ENCODE data around the gene HESX1. TPM values are rescaled to one million over a fixed set of nuclear protein-coding genes. Genes with fewer than 3 reads are reported as not detected.

Gene HESX1
- polyA plus RNA-seq, 1 donor from 2014 or later = 4.8 TPM

- H3K4me2 ChIP-seq (ENCODE audit: low read length) = no peak overlapping the region
- H3K9ac ChIP-seq (ENCODE audit: low read length) = no peak overlapping the region
- H3K27me3 ChIP-seq (ENCODE audit: insufficient read depth, low read depth, low read length) = no peaks in the 10 kb centered on the region
- no peaks in the 10 kb centered on the region for H3F3A ChIP-seq (ENCODE audit: insufficient read depth, low read length, poor library complexity, severe bottlenecking)
- H4K20me1 ChIP-seq (ENCODE audit: insufficient read depth) = no peaks in the 10 kb centered on the region
- H2AFZ ChIP-seq (ENCODE audit: low read depth, low read length) = no peak overlapping the region
- H3K4me3 ChIP-seq (ENCODE audit: low read length) = no peak overlapping the region
- no peaks in the 10 kb centered on the region for H3K9me2 ChIP-seq (ENCODE audit: insufficient read depth, low read length)
- H3K27ac ChIP-seq (ENCODE audit: low read length) = no peak overlapping the region
- no peaks in the 10 kb centered on the region for H3K9me3 ChIP-seq (ENCODE audit: low read length)
- H3K36me3 ChIP-seq (ENCODE audit: insufficient read depth, low read length) = no peaks in the 10 kb centered on the region
- TF ChIP-seq MXI1 (conservative IDR thresholded peaks at IDR 0.05; ENCODE audit: poor library complexity, severe bottlenecking) = no peak
- TF ChIP-seq, protein P1, sequence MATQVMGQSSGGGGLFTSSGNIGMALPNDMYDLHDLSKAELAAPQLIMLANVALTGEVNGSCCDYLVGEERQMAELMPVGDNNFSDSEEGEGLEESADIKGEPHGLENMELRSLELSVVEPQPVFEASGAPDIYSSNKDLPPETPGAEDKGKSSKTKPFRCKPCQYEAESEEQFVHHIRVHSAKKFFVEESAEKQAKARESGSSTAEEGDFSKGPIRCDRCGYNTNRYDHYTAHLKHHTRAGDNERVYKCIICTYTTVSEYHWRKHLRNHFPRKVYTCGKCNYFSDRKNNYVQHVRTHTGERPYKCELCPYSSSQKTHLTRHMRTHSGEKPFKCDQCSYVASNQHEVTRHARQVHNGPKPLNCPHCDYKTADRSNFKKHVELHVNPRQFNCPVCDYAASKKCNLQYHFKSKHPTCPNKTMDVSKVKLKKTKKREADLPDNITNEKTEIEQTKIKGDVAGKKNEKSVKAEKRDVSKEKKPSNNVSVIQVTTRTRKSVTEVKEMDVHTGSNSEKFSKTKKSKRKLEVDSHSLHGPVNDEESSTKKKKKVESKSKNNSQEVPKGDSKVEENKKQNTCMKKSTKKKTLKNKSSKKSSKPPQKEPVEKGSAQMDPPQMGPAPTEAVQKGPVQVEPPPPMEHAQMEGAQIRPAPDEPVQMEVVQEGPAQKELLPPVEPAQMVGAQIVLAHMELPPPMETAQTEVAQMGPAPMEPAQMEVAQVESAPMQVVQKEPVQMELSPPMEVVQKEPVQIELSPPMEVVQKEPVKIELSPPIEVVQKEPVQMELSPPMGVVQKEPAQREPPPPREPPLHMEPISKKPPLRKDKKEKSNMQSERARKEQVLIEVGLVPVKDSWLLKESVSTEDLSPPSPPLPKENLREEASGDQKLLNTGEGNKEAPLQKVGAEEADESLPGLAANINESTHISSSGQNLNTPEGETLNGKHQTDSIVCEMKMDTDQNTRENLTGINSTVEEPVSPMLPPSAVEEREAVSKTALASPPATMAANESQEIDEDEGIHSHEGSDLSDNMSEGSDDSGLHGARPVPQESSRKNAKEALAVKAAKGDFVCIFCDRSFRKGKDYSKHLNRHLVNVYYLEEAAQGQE (IDR thresholded peaks at IDR 0.05; ENCODE audit: borderline replicate concordance) = no peak
- TF ChIP-seq EP300 (conservative IDR thresholded peaks at IDR 0.05; ENCODE audit: poor library complexity, severe bottlenecking) = no peak
- TF ChIP-seq CTCF (IDR thresholded peaks at IDR 0.05; ENCODE audit: poor library complexity, severe bottlenecking) = no peak
- peaks cover 80% of the 10 kb centered on the region for H3K79me2 ChIP-seq (replicated peaks; ENCODE audit: insufficient read depth, low read length)
Measured at GRCh38 chr3:57158325-57158724, 41.5 kb downstream of the HESX1 start.

- no peaks in the 10 kb centered on the region for H3F3A ChIP-seq (ENCODE audit: insufficient read depth, low read length, poor library complexity, severe bottlenecking)
- H3K4me2 ChIP-seq (ENCODE audit: low read length) = no peak overlapping the region
- peaks cover 75% of the 10 kb centered on the region for H3K79me2 ChIP-seq (replicated peaks; ENCODE audit: insufficient read depth, low read length)
- no peaks in the 10 kb centered on the region for H3K27me3 ChIP-seq (ENCODE audit: insufficient read depth, low read depth, low read length)
- H4K20me1 ChIP-seq (ENCODE audit: insufficient read depth) = no peaks in the 10 kb centered on the region
- H3K9ac ChIP-seq (ENCODE audit: low read length) = no peak overlapping the region
- TF ChIP-seq, protein P1 (IDR thresholded peaks at IDR 0.05; ENCODE audit: borderline replicate concordance) = no peak
- no peak overlapping the region for H3K27ac ChIP-seq (ENCODE audit: low read length)
- H3K9me3 ChIP-seq (ENCODE audit: low read length) = no peaks in the 10 kb centered on the region
- no peaks in the 10 kb centered on the region for H3K36me3 ChIP-seq (ENCODE audit: insufficient read depth, low read length)
- no peaks in the 10 kb centered on the region for H3K9me2 ChIP-seq (ENCODE audit: insufficient read depth, low read length)
- no peak overlapping the region for H2AFZ ChIP-seq (ENCODE audit: low read depth, low read length)
- H3K4me3 ChIP-seq (ENCODE audit: low read length) = no peak overlapping the region
Measured at GRCh38 chr3:57157545-57157944, 42.2 kb downstream of the HESX1 start.

DNA sequence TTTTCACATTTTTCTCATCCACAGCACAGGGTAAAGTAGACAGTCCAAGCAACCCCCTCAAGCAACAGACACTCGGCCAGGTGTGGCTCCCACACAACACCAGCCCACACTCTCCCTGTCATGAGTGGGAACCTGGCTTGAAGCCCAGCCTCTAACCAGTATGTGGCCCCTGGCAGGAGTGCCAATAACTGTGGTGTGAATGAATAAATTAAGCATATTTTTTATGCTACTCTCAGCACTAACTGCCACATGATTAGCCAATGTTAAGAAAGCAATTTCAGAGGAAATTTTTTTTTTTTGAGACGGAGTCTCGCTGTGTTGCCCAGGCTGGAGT lies 44.5 kb downstream of the HESX1 start:
- no peaks in the 10 kb centered on the region for H4K20me1 ChIP-seq (ENCODE audit: insufficient read depth)
- H3K79me2 ChIP-seq (replicated peaks; ENCODE audit: insufficient read depth, low read length) = peaks cover 66% of the 10 kb centered on the region
- TF ChIP-seq TAF1 (IDR thresholded peaks at IDR 0.05; ENCODE audit: low read depth) = no peak
- TF ChIP-seq, protein P1 (IDR thresholded peaks at IDR 0.05; ENCODE audit: borderline replicate concordance) = no peak
- no peak for TF ChIP-seq EZH2 (IDR thresholded peaks at IDR 0.05; ENCODE audit: borderline replicate concordance, insufficient read depth, low read length, poor library complexity, severe bottlenecking)
- TF ChIP-seq MXI1 (conservative IDR thresholded peaks at IDR 0.05; ENCODE audit: poor library complexity, severe bottlenecking) = no peak
- TF ChIP-seq RAD21 (conservative IDR thresholded peaks at IDR 0.05) = no peak
- no peak for TF ChIP-seq EP300 (conservative IDR thresholded peaks at IDR 0.05; ENCODE audit: poor library complexity, severe bottlenecking)

More for the DNA sequence above, 44.5 kb downstream of the HESX1 start:
- Histone ChIP-seq H3K9me2 (ENCODE audit: insufficient read depth, low read length) (no peaks in the 10 kb centered on the region), H3K4me3 (ENCODE audit: low read length) (no peak overlapping the region), H3K27ac (ENCODE audit: low read length) (no peak overlapping the region), H3K9ac (ENCODE audit: low read length) (no peak overlapping the region), H3K4me2 (ENCODE audit: low read length) (no peak overlapping the region), H2AFZ (ENCODE audit: low read depth, low read length) (no peak overlapping the region), H3K9me3 (ENCODE audit: low read length) (no peaks in the 10 kb centered on the region), H3K36me3 (ENCODE audit: insufficient read depth, low read length) (no peaks in the 10 kb centered on the region), H3K27me3 (ENCODE audit: insufficient read depth, low read depth, low read length) (no peaks in the 10 kb centered on the region), H3F3A (ENCODE audit: insufficient read depth, low read length, poor library complexity, severe bottlenecking) (no peaks in the 10 kb centered on the region)
